Aorta (tissue), 5 donors: ENCODE results near the gene MKNK2. TPM values are rescaled to one million over a fixed set of nuclear protein-coding genes. Genes with fewer than 3 reads are reported as not detected.

Experiments
- ATAC-seq: fragments of 200-7000 bp; cut with Tn5 transposase; one replicate; pipeline ENCODE4 v1.9.1; 2022; ENCODE audit warnings: moderate library complexity; ENCODE audit not compliant: low FRiP score
- DNase-seq, 2 donors: peaks; one replicate each; pipeline ENCODE4 v3.0.0-alpha.2; 2020
- H3K27ac ChIP-seq, 2 donors: one replicate each; pipeline ENCODE4 v1.5.1; 2013; ENCODE audit warnings: low read length in 2 of 2, mild to moderate bottlenecking in 2 of 2, moderate library complexity in 2 of 2, control low read depth in 1 of 2, inconsistent platforms in 1 of 2, low read depth in 1 of 2
- H3K27me3 ChIP-seq, 2 donors: one replicate each; pipeline ENCODE4 v1.6.1; 2013; ENCODE audit warnings: control low read depth in 1 of 2, low read length in 1 of 2, mild to moderate bottlenecking in 1 of 2, moderate library complexity in 1 of 2; ENCODE audit not compliant: insufficient read depth in 2 of 2, control insufficient read depth in 1 of 2
- H3K36me3 ChIP-seq, 2 donors: one replicate each; pipeline ENCODE4 v1.6.1; 2013; ENCODE audit warnings: control low read depth in 1 of 2, low read length in 1 of 2, mild to moderate bottlenecking in 1 of 2; ENCODE audit not compliant: insufficient read depth in 2 of 2, control insufficient read depth in 1 of 2
- H3K4me1 ChIP-seq, 2 donors: one replicate each; pipeline ENCODE4 v1.6.1; 2013; ENCODE audit warnings: low read length in 2 of 2, control low read depth in 1 of 2, mild to moderate bottlenecking in 1 of 2, moderate library complexity in 1 of 2; ENCODE audit not compliant: insufficient read depth in 2 of 2, control insufficient read depth in 1 of 2
- H3K4me3 ChIP-seq, 2 donors: one replicate each; pipeline ENCODE4 v1.5.1; 2013; ENCODE audit warnings: low read length in 2 of 2, control low read depth in 1 of 2, mild to moderate bottlenecking in 1 of 2
- H3K9me3 ChIP-seq: one replicate; pipeline ENCODE4 v1.6.1; 2013; ENCODE audit warnings: mild to moderate bottlenecking, low read length; ENCODE audit not compliant: control insufficient read depth
- WGBS, 2 donors: extraction: QIAGEN DNeasy Blood & Tissue Kit; methylation state at CpG; one replicate each; pipeline ENCODE4 v1.1.7; 2013; 5-methylcytosine and 5-hydroxymethylcytosine counted together
- intact Hi-C, 2 donors: fragments of 100-400 bp; cut with DNase I; formaldehyde crosslinking; loops; one replicate each; pipeline versions ENCODE4 v1.14.2 to v1.15.0; 2022
- polyA plus RNA-seq, 2 donors: library from polyadenylated mRNA; stranded (reverse); fragments of 200-250 nt; gene quantifications; one replicate each; pipeline ENCODE4 v1.2.3, GENCODE V29; 2013
- total RNA-seq, 2 donors: library from RNA; stranded (reverse); fragmentation: NEBNext Ultra II Directional; extraction: Animal tissue kit (Norgen Biotek cat#: 25700); gene quantifications; one replicate each; pipeline ENCODE4 v1.2.1, GENCODE V29; 2021
- donor health status: healthy with polysubstance abuse.
- donor health status: Bipolar disorder and iron deficiency.
- donor health status: DM: no; HTN: no; CAD: no.
- donor health status: DM: no; HTN: no; CAD: no.
- donor health status: DM: yes; HTN: yes; CAD: no.

Gene MKNK2
- total and polyA plus RNA-seq, 4 donors: 49.3 to 103 (median 80.5) TPM

- intact Hi-C loops: no loop called here
- DNase-seq: peak in 1 of 2 donors; percentile 46
- Histone ChIP-seq H3K4me1 (peaks cover 0 to 4% of the 10 kb centered on the region in 2 donors), H3K36me3 (no peaks in the 10 kb centered on the region), H3K27me3 (peaks cover 0 to 2% of the 10 kb centered on the region in 2 donors), H3K27ac (peak overlapping the region in 1 of 2 donors; percentile 6), H3K4me3 (no peak overlapping the region), H3K9me3 (no peaks in the 10 kb centered on the region)
- no peak for ATAC-seq
- WGBS, 2 donors: 64% methylated on average over 17 of the region's 17 CpGs
Observed at GRCh38 chr19:2048104-2048958, 2.7 kb downstream of the MKNK2 start.

DNA sequence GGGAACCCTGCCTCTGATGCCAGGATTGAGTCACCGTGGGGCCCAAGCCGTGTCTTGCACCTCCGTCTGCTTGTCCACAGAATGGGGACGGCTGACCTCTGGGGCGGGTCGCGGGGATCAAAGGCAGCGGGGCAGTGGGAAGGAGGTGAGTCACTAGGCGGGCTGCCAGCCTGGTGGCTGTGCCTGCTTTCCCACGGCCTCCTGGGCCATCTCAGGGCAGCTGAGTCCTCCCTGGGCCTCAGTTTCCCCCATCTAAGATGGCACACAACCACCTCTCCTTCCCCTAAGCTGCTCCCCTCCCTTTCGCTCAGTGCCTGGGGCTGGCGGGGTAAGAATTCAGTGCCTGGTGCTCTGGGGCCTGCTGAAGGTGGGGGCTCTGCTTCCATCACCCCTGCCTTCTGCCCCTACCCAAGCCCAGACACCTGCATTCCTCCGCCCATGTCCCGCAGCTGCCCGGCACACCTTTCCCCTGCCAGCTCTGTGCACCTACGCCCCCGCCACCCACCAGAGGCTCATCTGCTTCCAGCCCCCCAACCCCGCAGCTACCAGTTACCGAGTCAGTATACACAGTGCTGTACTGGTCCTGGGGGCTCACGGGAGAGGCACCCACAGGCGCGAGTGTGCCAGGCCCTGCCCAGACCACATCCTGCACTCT lies 3.5 kb downstream of the MKNK2 start:
- 58 to 59% methylated on average over 20 to 22 of the region's 22 CpGs for WGBS, 2 donors

GRCh38 chr19:2047076-2047448 lies 4.0 kb downstream of the MKNK2 start:
- no peaks in the 10 kb centered on the region for H3K36me3 ChIP-seq
- intact Hi-C loops: no loop called here
- peaks cover 0 to 2% of the 10 kb centered on the region in 2 donors for H3K27me3 ChIP-seq
- H3K27ac ChIP-seq: no peak overlapping the region
- WGBS, 2 donors: 73 to 74% methylated on average over 6 of the region's 6 CpGs
- no peaks in the 10 kb centered on the region for H3K9me3 ChIP-seq
- DNase-seq (no peak), ATAC-seq (no peak)
- no peak overlapping the region for H3K4me3 ChIP-seq
- H3K4me1 ChIP-seq: peaks cover 0 to 4% of the 10 kb centered on the region in 2 donors

More for the DNA sequence above, 3.5 kb downstream of the MKNK2 start:
- H3K9me3 ChIP-seq: no peaks in the 10 kb centered on the region
- DNase-seq: peak; percentile 77 to 89
- ATAC-seq: no peak
- peaks cover 0 to 4% of the 10 kb centered on the region in 2 donors for H3K4me1 ChIP-seq
- no peak overlapping the region for H3K27ac ChIP-seq
- H3K27me3 ChIP-seq: peaks cover 0 to 2% of the 10 kb centered on the region in 2 donors
- intact Hi-C loops: no loop called here
- H3K36me3 ChIP-seq: no peaks in the 10 kb centered on the region
- H3K4me3 ChIP-seq: no peak overlapping the region

GRCh38 chr19:2046046-2046907 lies 4.8 kb downstream of the MKNK2 start:
- Histone ChIP-seq H3K4me3 (no peak overlapping the region), H3K27me3 (peaks cover 0 to 2% of the 10 kb centered on the region in 2 donors), H3K9me3 (no peaks in the 10 kb centered on the region), H3K27ac (no peak overlapping the region), H3K4me1 (peaks cover 0 to 4% of the 10 kb centered on the region in 2 donors), H3K36me3 (no peaks in the 10 kb centered on the region)
- ATAC-seq (no peak), DNase-seq (peak; percentile 44 to 77)
- WGBS, 2 donors: 91 to 92% methylated on average over 49 to 50 of the region's 50 CpGs
- intact Hi-C loops: no loop called here

GRCh38 chr19:2045501-2046045 lies 5.5 kb downstream of the MKNK2 start:
- intact Hi-C loops: no loop called here
- ATAC-seq: no peak

DNA sequence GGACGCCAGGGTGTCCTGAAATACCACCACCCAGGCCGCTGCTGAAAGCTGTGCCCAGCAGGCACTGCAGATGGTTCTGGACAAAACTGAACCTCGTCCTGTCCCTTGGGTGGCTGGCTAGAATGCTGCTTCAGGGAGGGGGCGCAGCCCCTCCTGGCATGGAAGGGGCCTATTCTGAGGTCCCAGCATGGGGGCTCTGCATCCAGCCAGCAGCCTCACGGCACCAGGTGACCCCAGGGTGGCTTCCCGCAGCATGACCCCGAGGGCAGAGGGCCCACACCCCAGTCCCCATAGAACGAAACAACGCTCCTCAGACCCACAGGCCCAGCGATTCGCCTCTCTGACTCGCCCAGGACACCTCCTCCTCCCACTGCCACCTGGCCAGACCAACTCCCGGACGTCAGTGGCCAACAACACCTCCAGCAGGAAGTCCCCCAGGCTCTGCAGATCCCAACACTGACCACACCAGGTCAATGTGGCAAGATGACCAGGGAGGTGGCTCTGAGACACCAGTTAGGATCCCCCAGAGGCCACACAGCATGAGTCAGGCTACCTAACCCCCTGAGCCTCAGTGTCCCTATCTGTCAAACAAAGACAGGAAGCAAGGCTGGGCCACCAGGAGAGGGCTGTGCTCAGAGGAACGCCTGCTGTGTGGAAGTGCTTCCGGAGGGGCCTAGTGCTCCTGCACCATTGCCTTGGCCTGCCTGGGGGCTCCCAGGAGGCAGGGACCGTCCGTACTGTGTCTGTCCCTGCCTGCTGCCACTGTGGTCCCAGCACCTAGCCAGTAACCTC lies 6.1 kb downstream of the MKNK2 start:
- no peak overlapping the region for H3K4me3 ChIP-seq
- no peak for ATAC-seq
- 86% methylated on average over 18 of the region's 18 CpGs for WGBS, 2 donors
- H3K27ac ChIP-seq: no peak overlapping the region
- no peaks in the 10 kb centered on the region for H3K27me3 ChIP-seq
- DNase-seq: peak in 1 of 2 donors; percentile 45
- intact Hi-C loops: no loop called here
- H3K4me1 ChIP-seq: peaks cover 0 to 4% of the 10 kb centered on the region in 2 donors
- H3K36me3 ChIP-seq: peaks cover 0 to 3% of the 10 kb centered on the region in 2 donors
- no peaks in the 10 kb centered on the region for H3K9me3 ChIP-seq

More at GRCh38 chr19:2045501-2046045, 5.5 kb downstream of the MKNK2 start:
- Histone ChIP-seq H3K4me3 (no peak overlapping the region), H3K4me1 (peaks cover 0 to 4% of the 10 kb centered on the region in 2 donors), H3K36me3 (peaks cover 0 to 1% of the 10 kb centered on the region in 2 donors), H3K27me3 (no peaks in the 10 kb centered on the region), H3K9me3 (no peaks in the 10 kb centered on the region), H3K27ac (no peak overlapping the region)
- DNase-seq: peak; percentile 53 to 72
- 67 to 75% methylated on average over 14 of the region's 14 CpGs for WGBS, 2 donors

DNA sequence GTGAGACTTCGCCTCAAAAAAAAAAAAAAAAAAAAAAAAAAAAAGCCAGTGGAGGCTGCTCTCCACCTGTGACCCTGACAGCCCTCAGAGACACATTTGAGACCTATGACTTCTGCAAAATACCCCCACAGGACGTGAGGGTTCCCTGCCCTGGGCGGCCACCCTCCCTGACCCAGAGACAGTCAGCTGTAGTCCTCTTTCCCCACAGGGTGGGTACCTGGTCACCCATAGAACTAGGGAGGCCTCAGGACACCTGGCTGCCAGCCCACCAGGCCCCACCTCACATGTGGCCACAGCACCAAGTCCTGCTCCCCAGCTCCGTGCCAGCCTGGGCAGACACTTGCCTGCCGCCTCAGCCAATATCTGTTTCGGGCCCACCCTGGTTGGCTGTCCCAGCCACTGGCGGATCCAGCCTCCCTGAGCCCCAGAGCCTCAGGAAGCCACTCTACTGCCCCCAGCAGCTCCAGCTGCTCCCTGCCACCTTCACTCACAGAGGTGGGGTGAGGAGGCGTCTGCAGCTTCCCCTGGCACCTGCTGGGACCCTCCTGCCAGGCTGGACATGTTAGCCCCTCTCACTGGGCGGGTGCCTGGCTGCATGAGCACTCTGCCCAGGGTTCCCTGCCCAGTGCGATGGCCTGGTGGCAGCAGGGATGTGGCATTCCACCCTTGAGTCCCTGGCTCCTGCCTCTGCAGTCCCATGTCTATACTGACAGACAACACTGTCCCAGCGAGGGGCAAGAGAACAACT lies 6.9 kb downstream of the MKNK2 start:
- H3K9me3 ChIP-seq: no peaks in the 10 kb centered on the region
- peak in 1 of 2 donors; percentile 50 for DNase-seq
- H3K4me3 ChIP-seq: no peak overlapping the region
- no peaks in the 10 kb centered on the region for H3K27me3 ChIP-seq
- H3K36me3 ChIP-seq: peaks cover 0 to 3% of the 10 kb centered on the region in 2 donors
- peaks cover 0 to 4% of the 10 kb centered on the region in 2 donors for H3K4me1 ChIP-seq
- H3K27ac ChIP-seq: no peak overlapping the region
- 76 to 84% methylated on average over 11 of the region's 11 CpGs for WGBS, 2 donors
- no peak for ATAC-seq
- intact Hi-C loops: no loop called here
